ENCODE measurements around the gene CMTM7.
"Not testable (repeated sequence)": the region's sequence is repeated elsewhere in the genome, so short reads cannot be mapped to it uniquely, and the experiment has no call there.

CMTM7 gene

GRCh38 chr3:32436816-32437189 is 45.1 kb downstream of the CMTM7 start:
- no peak for DNase-seq (ENCODE audit: low read depth in 2 of 2)

GRCh38 chr3:32437896-32438295 is 46.2 kb downstream of the CMTM7 start:
- no peak for DNase-seq (ENCODE audit: low read depth in 2 of 2)

GRCh38 chr3:32438596-32439344 is 47.1 kb downstream of the CMTM7 start:
- DNase-seq (ENCODE audit: low read depth in 2 of 2) = no peak

- DNase-seq (ENCODE audit: low read depth in 2 of 2) = not testable (repeated sequence)
These were observed 47.8 kb downstream of the CMTM7 start for GRCh38 chr3:32439421-32439820.

- no peak for DNase-seq (ENCODE audit: low read depth in 2 of 2)
These were observed 49.1 kb downstream of the CMTM7 start for GRCh38 chr3:32440611-32441350.

- DNase-seq (ENCODE audit: low read depth in 2 of 2) = no peak
These were observed 51.1 kb downstream of the CMTM7 start for GRCh38 chr3:32442766-32443165.

- no peak for DNase-seq (ENCODE audit: low read depth in 2 of 2)
These were observed 51.8 kb downstream of the CMTM7 start for GRCh38 chr3:32443478-32443877.

- DNase-seq (ENCODE audit: low read depth in 2 of 2) = no peak
These were observed 56.3 kb downstream of the CMTM7 start for GRCh38 chr3:32447865-32448400.

- no peak for DNase-seq (ENCODE audit: low read depth in 2 of 2)
These were observed 57.2 kb downstream of the CMTM7 start for GRCh38 chr3:32448686-32449474.

- no peak for DNase-seq (ENCODE audit: low read depth in 2 of 2)
These were observed 58.0 kb downstream of the CMTM7 start for GRCh38 chr3:32449691-32450090.

GRCh38 chr3:32450426-32450825 is 58.8 kb downstream of the CMTM7 start:
- DNase-seq (ENCODE audit: low read depth in 2 of 2) = no peak

- DNase-seq (ENCODE audit: low read depth in 2 of 2) = no peak
These were observed 59.5 kb downstream of the CMTM7 start for GRCh38 chr3:32450992-32451659.

- DNase-seq (ENCODE audit: low read depth in 2 of 2) = no peak
These were observed 60.4 kb downstream of the CMTM7 start for GRCh38 chr3:32452009-32452408.

GRCh38 chr3:32453346-32453745 is 61.7 kb downstream of the CMTM7 start:
- DNase-seq (ENCODE audit: low read depth in 2 of 2) = no peak

GRCh38 chr3:32454111-32454510 is 62.5 kb downstream of the CMTM7 start:
- DNase-seq (ENCODE audit: low read depth in 2 of 2) = no peak

- no peak for DNase-seq (ENCODE audit: low read depth in 2 of 2)
These were observed 63.3 kb downstream of the CMTM7 start for GRCh38 chr3:32454731-32455608.

GRCh38 chr3:32455609-32456428 is 64.2 kb downstream of the CMTM7 start:
- no peak for DNase-seq (ENCODE audit: low read depth in 2 of 2)

- DNase-seq (ENCODE audit: low read depth in 2 of 2) = no peak
These were observed 64.9 kb downstream of the CMTM7 start for GRCh38 chr3:32456429-32457130.

- DNase-seq (ENCODE audit: low read depth in 2 of 2) = no peak
These were observed 66.4 kb downstream of the CMTM7 start for GRCh38 chr3:32457971-32458471.
